NCI-H1417 (cell line): ENCODE data around the gene AP1S3.
"Not testable (repeated sequence)": the region's sequence is repeated elsewhere in the genome, so short reads cannot be mapped to it uniquely, and the experiment has no call there.

Experiments
- DNase-seq, 3 experiments: peaks; one replicate each; lab custom pipeline; 2025; lab: John Stamatoyannopoulos, UW

AP1S3 gene

DNA sequence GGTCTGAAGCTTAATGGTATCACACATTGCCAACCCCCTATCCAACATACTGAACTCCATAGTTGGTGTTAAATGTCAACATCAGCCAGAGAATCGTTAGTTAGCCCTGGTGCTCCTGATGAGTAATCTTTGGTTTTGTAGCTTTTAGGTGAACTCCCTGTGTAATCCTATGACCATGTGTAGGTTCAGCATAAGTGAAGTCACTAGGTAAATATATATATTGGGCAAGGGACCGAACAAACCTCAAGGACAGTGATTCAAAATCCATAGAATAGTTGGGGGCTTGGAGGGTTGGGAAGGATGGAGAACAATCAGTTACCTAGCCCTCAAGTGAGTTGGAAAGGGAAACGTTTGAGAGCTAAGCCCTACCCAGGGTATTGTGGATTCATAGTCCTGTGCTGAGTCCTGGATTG, 16.0 kb upstream of the AP1S3 start:
- DNase-seq: no peak

GRCh38 chr2:223852281-223852795, 15.0 kb upstream of the AP1S3 start:
- no peak for DNase-seq

DNA sequence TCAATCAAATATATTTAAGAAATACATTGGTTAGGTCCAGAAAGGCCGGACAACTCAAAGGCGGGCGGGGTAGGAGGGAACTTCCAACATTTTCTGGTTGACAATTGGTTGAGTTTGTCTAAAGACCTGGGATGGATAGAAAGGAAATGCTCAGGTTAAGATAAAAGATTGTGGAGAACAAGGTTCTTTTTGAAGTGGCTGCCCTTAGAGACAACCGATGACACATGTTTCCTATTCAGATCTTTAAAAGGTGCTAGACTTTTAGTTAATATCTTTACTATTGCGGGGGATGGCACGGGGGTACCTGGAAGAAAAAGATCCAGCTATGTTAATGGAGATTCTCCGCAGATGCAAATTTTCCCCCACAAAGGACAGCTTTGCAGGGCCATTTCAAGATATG, 10.0 kb upstream of the AP1S3 start:
- no peak for DNase-seq

DNA sequence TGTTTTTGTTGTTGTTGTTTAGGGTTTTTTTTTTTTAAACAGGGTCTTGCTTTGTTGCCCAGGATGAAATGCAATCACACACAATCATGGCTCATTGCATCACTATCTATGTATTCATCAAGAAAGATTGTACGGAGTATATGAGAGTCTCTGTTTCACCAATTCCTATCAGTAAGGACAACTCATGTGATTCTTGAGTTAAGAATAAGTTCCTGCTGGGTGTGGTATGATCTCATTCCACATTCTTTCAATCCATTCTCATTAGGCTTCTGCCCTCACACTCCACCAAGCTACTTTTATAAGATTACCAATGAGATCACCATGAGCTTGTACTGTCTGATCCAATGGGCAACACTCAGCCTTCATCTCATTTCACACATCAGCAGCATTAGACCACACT, 9.1 kb upstream of the AP1S3 start:
- no peak for DNase-seq

- DNase-seq: no peak
Observed at GRCh38 chr2:223841436-223842190, 4.2 kb upstream of the AP1S3 start.

- no peak for DNase-seq
Observed at GRCh38 chr2:223835701-223836532, 1.5 kb downstream of the AP1S3 start.

GRCh38 chr2:223834431-223834830, 3.0 kb downstream of the AP1S3 start:
- DNase-seq: no peak

DNA sequence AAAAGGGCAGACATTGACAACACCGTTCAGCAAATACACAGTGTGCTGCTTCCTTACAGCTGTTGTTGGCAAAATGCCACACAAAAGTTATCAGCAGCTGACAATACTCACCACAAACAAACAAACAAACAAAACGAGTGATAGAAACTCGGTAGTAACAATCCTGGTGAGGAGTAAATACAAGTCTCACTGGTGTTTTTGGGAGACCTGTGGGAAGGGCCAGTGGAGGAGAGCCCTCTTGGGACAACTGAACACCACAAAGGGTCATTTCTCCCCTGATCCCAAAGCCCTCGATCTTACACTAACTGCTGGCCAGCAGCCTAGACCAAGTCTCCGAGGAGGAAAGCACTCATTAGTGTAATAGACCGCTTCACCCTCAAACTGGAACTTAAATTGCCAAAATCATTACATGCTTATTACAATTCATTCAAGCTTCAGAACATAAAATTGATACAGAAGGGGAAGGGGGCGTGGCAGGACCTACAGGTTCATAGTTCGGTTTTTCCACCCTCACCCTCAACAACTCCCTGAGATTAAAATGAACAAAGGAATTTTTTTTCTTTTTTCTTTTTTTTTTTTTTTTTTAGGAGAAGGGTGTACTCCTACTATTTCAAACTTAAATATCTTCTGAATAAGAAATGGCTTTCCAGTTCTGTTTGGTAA, 5.0 kb downstream of the AP1S3 start:
- DNase-seq: no peak

DNA sequence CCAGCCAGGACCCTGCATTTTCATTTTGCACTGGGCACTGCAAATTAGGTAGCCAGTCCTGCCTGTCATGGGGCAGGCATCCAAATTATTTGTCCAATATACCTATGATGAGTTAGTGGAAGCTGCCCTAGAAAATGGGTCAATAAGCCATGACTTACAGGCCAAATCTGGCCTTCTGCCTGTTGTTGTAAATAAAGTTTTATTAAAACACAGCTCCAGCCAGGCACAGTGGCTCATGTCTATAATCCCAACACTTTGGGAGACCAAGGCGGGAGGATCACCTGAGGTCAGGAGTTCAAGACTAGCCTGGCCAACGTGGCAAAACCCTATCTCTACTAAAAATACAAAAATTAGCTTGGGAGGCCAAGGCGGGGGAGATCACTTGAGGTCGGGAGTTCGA, 8.3 kb downstream of the AP1S3 start:
- DNase-seq: no peak

DNA sequence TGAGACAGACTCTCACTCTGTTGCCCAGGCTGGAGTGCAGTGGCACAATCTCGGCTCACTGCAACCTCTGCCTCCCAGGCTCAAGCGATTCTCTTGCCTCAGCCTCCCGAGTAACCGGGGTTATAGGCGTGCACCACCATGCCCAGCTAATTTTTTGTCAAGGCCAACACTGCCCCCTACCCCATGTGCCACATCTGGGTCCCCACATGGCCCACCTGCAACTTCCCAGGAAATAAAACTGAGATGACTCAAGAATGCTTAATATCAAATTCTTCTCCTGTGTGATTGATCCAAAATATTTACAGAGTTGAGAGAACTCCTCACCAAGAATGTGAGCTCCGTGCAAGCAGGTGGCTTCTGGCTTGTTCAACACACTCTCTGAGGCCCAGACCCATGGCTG, 9.1 kb downstream of the AP1S3 start:
- DNase-seq: no peak

GRCh38 chr2:223826995-223827394, 10.4 kb downstream of the AP1S3 start:
- DNase-seq: no peak

DNA sequence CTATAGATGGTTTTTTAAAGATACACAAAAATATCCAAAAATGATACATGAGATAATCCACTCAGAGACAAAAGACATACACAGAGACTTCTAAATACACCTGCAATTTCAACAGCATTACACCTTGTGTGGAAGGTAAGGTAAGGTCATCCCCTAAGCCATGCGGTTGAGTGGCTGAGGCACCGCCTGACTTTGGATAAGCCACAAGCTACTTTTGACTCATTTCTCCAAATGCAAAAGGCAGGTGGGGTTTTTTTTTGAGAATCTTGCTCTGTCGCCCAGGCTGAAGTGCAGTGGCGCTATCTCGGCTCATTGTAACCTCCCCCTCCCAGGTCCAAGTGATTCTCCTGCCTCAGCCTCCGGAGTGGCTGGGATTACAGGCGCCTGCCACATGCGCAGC, 13.1 kb downstream of the AP1S3 start:
- DNase-seq: no peak

- no peak for DNase-seq
Observed at GRCh38 chr2:223822818-223823217, 14.6 kb downstream of the AP1S3 start.

GRCh38 chr2:223820549-223820948, 16.8 kb downstream of the AP1S3 start:
- DNase-seq: no peak

DNA sequence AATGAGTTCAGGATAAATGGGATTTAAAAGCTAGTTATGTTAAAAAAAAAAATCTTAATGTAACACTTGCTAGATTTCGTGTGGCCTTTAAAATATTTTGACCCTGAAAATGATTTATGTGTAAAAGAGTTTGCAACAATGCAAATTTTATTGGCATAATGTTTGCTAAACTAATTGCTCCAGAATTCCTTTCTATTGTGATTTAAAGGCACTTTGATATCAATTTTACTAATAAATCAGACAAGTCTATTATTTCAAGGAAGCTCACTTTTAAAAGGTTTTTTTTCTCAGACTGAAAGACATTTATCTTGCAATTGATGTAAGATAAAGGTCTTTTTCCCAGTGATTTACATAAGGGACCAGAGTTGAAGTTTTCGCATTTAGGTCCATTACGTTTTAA, 17.5 kb downstream of the AP1S3 start:
- peak in 1 of 3 experiments; percentile 7 for DNase-seq

DNA sequence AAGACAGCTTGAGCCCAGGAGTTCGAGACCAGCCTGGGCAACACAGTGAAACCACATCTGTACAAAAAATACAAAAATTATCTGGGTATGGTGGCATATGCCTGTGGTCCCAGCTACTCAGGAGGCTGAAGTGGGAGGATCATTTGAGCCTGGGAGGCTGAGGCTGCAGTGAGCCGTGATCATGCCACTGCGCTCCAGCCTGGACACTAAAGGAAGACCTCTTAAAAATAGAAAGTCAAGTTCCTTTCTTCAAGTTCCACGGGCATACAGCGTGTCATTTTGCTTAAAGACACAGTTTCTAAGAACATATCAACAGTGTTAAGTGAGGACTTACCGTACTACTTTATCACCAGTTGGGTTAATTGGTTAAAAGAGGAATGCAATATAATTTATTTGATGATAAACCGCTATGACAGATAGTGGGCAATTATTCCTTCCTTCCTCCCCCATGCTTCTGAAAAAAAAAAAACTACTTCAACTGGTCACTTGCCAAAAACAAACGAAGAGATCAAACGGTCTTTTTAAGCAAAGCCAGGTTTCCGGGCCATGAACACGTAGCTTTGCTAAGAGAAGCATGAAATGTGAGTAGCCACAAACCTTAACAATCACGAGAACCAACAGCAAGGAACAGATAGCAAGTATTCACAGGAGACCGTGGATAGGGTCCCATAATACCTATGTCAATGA, 21.4 kb downstream of the AP1S3 start:
- DNase-seq: no peak

DNA sequence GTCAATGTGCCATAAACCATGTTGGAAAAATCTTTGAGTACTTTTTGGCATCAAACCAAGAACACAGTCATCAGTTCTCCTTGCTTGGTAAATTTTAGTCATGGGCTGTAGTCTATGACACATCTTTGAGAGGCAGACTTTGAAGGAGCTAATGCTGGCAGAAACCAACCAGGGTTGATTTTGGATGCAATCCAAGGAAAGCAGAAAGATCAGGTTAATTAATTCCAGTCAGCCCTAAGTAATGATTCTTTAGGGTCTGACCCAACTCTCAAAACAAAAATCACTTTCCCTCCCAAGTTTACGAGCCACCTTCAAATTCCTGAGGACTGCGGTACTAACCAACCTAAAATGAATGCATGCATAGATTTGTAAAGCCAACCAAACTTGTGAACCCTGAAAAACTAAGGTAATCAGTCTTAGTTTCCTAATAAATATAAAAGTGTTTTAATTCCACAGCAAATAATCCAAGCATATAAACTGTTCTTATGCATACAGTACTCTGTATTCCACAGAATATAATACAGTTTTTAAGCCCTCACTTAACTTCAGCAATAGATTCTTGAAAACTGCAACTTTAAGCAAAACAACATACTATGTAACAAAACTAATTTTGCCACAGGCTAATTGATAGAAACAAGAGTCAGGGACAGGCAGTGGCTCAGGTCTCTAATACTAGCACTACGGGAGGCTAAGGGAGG, 22.0 kb downstream of the AP1S3 start:
- peak in 1 of 3 experiments; percentile 33 for DNase-seq

DNA sequence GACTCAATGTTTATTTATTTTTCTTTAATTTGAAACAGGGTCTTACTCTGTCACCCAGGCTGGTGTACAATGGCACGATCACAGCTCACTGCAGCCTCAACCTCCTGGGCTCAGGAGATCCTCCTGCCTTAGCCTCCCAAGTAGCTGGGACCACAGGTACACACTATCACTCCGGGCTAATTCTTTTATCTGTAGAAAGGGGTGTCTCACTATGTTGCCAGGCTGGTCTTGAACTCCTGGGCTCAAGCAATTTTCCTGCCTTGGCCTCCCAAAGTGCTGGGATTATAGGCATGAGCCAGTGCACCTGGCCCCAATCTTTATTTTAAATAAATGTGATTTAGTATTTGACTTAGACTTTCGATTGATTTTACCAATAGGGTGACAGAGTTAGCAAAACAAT, 22.6 kb downstream of the AP1S3 start:
- DNase-seq: not testable (repeated sequence)

DNA sequence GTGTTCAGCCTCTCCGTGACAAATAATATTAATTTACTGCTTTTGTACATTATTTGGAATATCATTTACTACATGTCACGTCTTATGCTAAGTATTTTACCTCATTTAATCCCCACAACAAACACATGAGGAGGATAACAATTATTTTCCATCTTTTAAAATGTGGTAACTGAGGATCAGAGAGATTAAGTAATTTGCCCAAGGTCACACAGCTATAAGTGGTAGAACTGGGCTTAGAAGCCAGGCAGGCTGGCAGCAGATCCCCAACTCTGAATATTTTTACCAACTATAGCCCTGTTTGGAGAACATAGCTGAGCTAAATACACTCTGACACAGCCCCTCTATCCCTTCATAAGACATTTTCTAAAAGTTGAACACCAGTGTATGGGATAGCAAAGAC, 24.1 kb downstream of the AP1S3 start:
- DNase-seq: no peak

- DNase-seq: no peak
Observed at GRCh38 chr2:223811757-223812156, 25.6 kb downstream of the AP1S3 start.

DNA sequence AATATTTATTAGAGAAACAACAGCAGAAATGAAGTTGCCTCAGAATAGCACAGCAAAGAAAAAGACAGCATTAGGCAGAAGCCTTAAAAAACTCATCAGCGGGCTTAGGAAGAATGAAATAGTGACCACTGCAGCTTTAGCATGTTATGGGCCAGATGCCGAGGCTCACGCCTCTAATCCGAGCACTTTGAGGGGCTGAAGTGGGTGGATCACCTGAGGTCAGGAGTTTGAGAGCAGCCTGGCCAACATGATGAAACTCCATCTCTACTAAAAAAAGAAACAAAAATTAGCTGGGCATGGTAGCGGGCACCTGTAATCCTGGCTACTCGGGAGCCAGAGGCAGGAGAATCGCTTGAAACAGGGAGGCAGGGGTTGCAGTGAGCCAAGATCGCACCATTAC, 32.4 kb downstream of the AP1S3 start:
- no peak for DNase-seq
